GM18511 (cell line): ENCODE data around the gene CCSER2.
"Not testable (repeated sequence)": the region's sequence is repeated elsewhere in the genome, so short reads cannot be mapped to it uniquely, and the experiment has no call there.

Experiments
- ATAC-seq: cut with Tn5 transposase; IDR thresholded peaks from one replicate; pipeline ENCODE4 v1.9.1; 2021; ENCODE audit warnings: mild to moderate bottlenecking, moderate library complexity; ENCODE audit not compliant: unreplicated experiment

The CCSER2 gene

GRCh38 chr10:84344526-84344925 is 16.1 kb downstream of the CCSER2 start:
- no peak for ATAC-seq

DNA sequence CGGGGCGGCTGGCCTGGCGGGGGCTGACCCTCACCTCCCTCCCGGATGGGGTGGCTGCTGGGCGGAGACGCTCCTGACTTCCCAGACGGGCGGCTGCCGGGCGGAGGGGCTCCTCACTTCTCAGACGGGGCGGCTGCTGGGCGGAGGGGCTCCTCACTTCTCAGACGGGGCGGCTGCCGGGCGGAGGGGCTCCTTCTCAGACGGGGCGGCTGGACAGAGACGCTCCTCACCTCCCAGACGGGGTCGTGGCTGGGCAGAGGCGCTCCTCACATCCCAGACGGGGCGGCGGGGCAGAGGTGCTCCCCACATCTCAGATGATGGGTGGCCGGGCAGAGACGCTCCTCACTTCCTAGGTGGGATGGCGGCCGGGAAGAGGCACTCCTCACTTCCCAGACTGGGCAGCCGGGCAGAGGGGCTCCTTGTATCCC is 19.2 kb downstream of the CCSER2 start:
- not testable (repeated sequence) for ATAC-seq

- no peak for ATAC-seq
Measured at GRCh38 chr10:84348447-84348846, 20.1 kb downstream of the CCSER2 start.

- ATAC-seq = no peak
Measured at GRCh38 chr10:84348860-84349259, 20.5 kb downstream of the CCSER2 start.

DNA sequence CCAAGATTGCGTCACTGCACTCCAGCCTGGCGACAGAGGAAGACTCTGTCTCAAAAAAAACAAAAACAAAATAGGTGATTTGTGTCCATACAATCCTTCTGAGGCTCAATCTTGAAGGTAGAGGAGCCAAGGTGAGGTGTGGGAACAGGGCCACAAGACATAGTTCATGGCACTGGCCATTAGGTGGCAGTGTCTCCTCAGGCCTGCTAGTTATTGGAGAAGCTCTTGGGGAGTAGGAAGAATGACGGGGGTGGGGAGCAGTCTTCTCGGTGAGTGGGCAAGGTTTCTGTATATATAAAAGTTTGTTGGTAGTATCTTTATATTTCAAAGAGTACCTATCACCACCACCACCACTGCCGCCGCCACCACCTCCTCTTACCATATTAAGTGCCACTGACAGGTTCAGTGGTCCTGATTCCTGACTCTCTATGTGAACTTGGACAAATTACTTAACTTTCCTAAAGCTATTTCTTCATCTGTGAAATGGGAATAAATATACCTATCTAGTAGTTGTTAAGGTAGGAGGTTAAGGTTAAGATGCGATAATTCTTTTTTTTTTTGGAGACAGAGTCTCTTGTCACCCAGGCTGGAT is 24.0 kb downstream of the CCSER2 start:
- ATAC-seq = peak; percentile 98

GRCh38 chr10:84353052-84353803 is 24.8 kb downstream of the CCSER2 start:
- ATAC-seq = no peak

- no peak for ATAC-seq
Measured at GRCh38 chr10:84354623-84355022, 26.2 kb downstream of the CCSER2 start.

DNA sequence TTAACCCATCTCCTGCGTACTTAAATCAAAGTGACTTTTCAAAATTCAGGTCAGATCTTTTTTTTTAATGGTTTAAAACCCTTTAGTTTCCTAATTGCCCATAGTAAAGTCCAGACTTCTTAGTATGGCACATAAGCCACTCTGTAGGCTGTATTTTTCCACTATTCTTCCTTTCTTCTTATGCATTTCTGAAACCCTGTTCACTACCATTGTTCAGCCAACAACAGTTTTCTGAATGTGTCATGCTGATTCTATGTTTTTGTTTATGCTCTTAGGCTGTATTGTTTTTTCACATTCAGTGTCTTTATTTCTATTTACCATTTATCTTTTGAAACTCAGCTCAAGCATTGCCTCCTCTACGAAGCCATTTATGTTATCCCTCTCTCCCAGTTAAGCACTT is 26.7 kb downstream of the CCSER2 start:
- ATAC-seq = no peak

- ATAC-seq = no peak
Measured at GRCh38 chr10:84356928-84357327, 28.5 kb downstream of the CCSER2 start.

GRCh38 chr10:84358743-84359142 is 30.4 kb downstream of the CCSER2 start:
- ATAC-seq = no peak

- ATAC-seq = no peak
Measured at GRCh38 chr10:84360637-84361365, 32.4 kb downstream of the CCSER2 start.

GRCh38 chr10:84365335-84365881 is 37.0 kb downstream of the CCSER2 start:
- ATAC-seq = no peak

DNA sequence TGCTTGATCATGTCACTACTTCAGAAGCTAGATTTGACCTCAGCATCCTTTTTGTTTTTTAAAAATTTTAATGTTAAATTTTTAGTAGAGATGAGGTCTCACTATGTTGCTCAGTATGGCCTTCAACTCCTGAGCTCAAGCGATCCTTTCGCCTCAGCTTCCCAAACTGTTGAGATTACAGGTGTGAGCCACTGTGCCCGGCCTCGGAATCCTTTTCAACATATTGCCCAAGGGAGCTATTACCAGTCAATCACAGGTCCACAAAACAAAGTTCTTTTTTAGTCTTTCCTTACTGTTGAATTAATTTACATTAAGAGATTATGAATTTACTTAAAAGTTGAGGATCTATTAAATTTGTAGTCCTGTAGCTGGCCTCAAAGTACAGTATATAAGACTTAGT is 37.7 kb downstream of the CCSER2 start:
- no peak for ATAC-seq

- no peak for ATAC-seq
Measured at GRCh38 chr10:84367256-84367655, 38.9 kb downstream of the CCSER2 start.

DNA sequence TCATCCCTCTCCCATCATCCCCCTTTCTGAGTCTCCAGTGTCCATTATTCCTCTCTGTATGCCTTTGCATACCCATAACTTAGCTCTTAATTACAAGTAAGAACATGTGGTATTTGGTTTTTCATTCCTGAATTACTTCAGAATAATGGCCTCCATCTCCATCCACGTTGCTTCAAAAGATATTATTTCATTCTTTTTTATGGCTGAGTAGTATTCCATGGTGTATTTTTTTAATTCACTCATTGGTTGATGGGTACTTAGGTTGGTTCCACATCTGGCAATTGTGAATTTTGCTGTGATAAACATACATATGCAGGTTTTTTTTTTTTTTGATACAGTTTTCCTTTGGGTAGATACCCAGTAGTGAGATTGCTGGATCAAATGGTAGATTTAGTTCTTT is 40.4 kb downstream of the CCSER2 start:
- ATAC-seq = no peak

GRCh38 chr10:84370283-84370682 is 41.9 kb downstream of the CCSER2 start:
- no peak for ATAC-seq

- no peak for ATAC-seq
Measured at GRCh38 chr10:84371944-84372343, 43.6 kb downstream of the CCSER2 start.

DNA sequence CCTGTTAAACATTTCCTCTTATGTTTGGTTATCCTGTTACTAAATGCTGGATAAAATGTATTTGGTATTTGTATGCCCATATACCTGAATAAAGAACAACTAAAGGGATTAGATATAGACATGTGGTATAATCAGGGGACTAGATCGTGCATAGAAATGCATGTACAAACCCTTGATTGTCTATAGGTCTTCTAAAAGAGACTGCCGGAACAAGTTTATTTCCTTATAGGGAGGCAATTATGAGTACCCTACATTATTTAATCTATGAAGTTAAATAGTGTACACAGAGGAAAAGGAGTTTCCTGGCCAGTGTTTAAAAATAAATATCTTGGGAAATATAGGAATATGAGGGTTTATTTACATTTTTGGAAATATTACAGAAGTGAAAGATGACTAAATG is 44.6 kb downstream of the CCSER2 start:
- no peak for ATAC-seq

DNA sequence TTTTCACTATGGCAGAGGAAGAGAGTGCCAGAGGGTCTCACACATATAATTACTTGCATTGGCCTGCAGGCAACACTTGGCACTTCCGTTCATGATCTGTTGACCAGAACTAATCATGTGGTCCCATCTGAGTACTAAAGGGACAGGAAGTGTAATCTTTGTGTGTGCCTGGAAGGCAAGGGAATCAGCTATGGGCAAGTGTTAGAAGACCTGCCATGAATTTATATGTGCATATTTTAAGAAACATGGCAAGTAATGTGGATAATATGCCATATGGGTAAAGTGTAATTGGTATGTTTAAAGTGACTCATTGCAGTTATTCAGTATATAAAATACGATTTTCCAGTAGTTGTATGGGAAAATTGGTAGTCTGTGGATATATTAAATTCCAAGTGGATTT is 46.1 kb downstream of the CCSER2 start:
- ATAC-seq = no peak

DNA sequence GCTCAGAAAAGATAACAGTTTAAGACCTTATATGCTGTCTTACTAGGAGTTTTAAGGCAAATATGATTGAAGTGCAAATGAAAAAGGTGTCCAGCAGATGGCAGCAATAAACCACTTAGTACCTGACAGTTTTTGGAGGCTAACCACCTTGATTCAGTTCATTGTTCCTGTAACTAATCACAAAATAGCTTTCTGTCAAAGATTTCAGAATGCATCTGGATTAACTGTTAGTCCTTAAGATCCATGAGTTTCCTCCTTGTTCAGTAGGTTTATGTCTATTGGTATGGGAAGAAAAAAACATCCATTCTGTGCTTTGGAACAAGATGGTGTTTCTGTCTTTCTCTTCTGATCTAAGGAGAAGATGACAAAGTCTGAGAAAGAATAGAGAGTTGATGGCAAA is 46.6 kb downstream of the CCSER2 start:
- ATAC-seq = peak; percentile 77

DNA sequence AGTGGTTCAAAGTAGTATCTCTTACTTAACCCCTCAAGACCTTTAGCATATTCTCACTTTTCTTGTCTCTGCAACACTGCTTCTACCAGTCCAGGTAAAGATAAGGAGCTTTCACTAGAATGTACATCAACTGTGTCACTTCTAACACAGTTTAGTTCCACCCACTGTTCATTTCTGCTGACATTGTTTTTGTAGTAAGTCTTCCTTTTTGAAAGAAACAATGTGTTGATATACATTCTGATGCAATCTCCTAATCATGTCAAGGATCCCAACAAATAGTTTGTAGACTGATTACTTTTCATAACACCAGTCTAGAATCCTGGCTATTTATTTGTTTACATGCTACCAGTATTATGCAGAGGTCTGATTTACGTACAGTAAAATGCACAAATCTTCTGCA is 47.5 kb downstream of the CCSER2 start:
- ATAC-seq = no peak

DNA sequence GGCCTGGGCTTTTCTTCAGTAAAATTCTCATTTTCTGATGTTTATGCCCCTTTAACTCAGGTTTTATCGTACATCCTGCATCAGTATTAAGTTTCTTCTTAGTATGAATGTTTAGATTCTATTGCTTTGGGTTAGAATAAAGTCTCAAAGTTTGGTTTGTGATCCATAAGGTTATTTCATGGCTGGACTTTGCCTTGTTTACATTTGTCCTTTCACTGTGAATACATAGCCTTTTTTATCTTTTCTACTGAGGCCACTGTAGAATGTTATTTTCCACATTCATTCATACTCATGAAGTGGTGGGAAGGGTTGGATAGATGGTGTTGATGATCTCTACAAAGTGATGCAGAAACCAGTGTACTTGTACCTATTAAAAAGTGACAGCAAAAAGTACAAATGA is 59.8 kb downstream of the CCSER2 start:
- ATAC-seq = no peak
